GM12874 (cell line): ENCODE measurements around the gene LRBA.

Source experiments
- TF ChIP-seq, protein P1 (sequence below): IDR thresholded peaks from 2 replicates; pipeline ENCODE4 v1.5.1; 2011; ENCODE audit warnings: low read depth, mild to moderate bottlenecking, control low read depth, low read length, moderate library complexity; ENCODE audit not compliant: insufficient read depth

LRBA gene

DNA sequence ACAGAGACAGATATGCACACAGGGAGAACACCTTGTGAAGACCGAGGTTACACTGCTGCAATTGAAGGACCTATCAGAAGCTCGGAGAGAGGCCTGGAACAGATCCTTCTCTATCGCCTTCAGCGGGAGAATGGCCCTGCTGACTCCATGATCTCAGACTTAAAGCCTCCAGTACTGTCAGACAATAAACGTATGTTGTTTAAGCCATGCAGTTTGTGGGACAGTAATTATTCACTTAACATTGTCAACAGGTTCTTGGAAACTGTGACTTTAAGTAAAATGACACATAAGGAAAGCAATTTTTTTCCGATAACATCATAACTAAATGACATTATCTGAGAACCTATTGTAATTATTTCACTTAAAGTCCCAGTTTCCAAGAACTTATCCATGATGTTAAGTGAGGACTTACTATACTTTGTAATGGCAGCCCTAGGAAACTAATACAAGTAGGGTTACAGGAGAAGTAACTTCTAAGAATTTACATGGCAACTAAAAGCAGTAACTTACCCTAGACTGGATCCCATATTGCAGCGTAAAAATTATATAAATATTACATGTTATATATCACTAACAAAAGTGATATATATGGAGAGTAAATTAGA, 613.9 kb downstream of the LRBA start:
- TF ChIP-seq, protein P1, sequence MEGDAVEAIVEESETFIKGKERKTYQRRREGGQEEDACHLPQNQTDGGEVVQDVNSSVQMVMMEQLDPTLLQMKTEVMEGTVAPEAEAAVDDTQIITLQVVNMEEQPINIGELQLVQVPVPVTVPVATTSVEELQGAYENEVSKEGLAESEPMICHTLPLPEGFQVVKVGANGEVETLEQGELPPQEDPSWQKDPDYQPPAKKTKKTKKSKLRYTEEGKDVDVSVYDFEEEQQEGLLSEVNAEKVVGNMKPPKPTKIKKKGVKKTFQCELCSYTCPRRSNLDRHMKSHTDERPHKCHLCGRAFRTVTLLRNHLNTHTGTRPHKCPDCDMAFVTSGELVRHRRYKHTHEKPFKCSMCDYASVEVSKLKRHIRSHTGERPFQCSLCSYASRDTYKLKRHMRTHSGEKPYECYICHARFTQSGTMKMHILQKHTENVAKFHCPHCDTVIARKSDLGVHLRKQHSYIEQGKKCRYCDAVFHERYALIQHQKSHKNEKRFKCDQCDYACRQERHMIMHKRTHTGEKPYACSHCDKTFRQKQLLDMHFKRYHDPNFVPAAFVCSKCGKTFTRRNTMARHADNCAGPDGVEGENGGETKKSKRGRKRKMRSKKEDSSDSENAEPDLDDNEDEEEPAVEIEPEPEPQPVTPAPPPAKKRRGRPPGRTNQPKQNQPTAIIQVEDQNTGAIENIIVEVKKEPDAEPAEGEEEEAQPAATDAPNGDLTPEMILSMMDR, result no peak

DNA sequence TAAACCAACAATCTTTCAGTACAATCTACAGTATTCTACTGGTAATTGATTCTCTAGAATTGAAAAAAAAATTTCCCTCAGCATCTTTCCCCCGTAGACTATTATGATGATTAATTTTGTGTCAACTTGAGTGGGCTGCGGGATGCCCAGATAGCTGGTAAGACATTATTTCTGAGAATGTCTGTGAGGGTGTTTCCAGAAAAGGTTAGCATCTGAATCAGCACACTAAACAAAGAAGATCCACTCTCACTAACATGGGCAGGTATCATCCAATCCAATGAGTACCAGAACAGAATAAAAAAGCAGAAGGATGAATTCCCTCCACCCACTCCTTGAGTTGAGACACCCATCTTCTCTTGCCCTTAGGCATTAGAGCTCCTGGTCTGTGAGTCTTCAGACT, 619.2 kb downstream of the LRBA start:
- TF ChIP-seq, protein P1, result no peak

- TF ChIP-seq, protein P1, result no peak
Observed at GRCh38 chr4:150394046-150394445, 621.0 kb downstream of the LRBA start.

- TF ChIP-seq, protein P1, result no peak
Observed at GRCh38 chr4:150391052-150391451, 624.0 kb downstream of the LRBA start.

DNA sequence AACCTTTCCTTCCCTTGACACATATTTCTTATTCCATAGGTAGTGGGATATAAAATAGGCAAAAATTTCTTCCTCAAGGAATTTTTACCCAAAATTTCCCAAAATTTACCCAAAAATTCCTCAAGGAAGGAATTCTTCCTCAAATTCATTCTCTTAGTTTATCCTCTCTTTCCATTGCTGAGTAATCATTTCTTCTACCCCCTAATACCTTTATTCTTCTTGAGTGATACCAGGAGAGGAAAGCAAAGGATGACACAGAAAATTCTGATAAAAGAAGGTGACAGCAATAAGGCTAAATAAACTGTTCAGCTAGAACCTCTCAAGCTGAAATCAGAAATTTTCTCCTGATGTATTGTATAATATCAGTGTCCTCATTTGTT, 624.6 kb downstream of the LRBA start:
- TF ChIP-seq, protein P1, result no peak

DNA sequence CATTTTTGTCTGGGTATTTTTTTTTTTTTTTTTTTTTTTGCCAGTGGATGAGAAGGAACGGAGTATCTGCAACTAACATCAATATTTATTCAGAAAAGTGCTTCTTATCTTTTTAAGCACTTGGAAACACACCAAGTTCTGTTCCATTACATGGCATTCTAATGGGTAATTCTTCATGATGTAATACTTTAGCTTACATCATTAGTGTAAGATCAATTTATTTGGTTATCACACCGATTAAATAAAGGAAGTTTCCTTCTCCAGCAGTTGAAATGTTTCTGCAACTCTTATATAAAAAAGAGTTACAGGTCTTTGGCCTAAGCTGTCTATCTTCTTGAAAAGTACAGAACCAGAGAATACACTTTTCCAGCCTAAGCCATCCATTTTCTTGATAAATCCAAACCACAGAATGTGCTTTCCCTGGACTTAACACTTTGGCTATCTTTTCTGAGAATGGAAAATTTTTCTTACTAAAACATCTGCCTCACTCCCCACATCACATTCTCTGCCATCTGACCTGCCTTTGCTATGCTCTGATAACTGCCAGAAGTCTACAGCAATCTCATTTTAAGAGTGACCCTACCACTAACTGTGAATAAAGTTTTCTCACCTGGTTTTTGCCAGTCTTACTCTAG, 625.1 kb downstream of the LRBA start:
- TF ChIP-seq, protein P1, result no peak

DNA sequence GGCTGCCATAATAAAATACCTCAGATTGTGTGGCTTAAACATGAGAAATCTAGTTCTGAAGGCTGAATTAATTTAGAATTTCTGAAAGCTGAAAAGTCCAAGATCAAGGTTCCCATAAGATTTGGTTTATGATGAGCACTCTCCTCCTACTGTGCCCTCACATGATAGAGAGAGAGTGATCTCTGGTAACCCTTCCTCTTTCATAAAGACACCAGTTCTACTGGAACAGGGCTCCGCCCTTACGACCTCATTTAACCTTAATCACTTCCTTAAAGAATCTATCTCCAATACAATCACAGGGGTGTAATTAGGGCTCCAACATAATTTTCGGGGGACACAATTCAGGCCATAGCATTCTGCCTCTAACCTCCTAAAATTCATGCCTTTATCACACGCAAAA, 627.1 kb downstream of the LRBA start:
- TF ChIP-seq, protein P1, result no peak
